ENCODE data around the gene MEMO1.
"Not testable (repeated sequence)": the region's sequence is repeated elsewhere in the genome, so short reads cannot be mapped to it uniquely, and the experiment has no call there.

MEMO1 gene

DNA sequence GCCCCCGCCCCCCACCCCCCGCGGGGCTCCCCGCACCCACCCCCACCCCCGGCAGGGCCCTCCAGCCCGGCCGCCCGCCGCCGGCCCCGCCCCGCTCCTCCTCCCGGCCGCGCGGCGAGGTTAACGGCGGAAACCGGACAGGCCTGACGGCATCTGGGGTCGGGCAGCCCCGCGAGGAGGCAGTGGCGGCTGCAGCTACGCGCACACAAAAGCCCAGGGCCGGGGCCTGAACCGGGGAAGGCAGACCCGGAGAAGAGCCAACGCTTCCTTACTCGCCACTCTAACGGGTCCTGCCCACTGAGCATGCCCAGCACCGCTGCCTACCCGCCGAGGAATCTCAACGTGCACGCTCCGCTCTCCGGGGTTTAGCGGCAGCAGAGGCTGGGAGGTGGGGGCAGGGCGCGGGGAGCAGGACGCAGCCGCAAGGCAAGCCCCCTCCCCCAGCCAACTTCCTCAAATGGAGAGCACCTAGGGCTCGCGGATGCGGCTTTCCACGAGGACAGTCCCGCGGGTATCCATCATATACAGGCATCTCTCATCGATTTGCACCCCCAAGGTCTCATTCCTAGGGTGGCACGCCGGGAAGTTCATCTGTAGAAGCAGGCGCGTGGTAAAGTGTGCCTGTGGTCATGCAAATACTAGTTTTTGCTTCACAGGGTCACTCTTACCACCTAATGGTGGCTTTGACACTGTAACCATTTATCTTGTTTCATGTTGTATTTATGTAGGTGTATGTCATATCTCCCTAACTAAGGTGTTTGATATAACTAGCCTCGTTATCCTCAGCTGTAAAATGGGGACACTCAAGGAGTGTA lies at the start of gene MEMO1:
Gene MEMO1, minus strand, starts transcription at position 339 of the 815 bp plus-strand sequence. CDS start 761 bp downstream, outside the sequence.
- H3K27ac ChIP-seq = peak within 1 kb of the TSS; percentile 95
- TF ChIP-seq, protein P1, sequence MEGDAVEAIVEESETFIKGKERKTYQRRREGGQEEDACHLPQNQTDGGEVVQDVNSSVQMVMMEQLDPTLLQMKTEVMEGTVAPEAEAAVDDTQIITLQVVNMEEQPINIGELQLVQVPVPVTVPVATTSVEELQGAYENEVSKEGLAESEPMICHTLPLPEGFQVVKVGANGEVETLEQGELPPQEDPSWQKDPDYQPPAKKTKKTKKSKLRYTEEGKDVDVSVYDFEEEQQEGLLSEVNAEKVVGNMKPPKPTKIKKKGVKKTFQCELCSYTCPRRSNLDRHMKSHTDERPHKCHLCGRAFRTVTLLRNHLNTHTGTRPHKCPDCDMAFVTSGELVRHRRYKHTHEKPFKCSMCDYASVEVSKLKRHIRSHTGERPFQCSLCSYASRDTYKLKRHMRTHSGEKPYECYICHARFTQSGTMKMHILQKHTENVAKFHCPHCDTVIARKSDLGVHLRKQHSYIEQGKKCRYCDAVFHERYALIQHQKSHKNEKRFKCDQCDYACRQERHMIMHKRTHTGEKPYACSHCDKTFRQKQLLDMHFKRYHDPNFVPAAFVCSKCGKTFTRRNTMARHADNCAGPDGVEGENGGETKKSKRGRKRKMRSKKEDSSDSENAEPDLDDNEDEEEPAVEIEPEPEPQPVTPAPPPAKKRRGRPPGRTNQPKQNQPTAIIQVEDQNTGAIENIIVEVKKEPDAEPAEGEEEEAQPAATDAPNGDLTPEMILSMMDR (IDR thresholded peaks at IDR 0.05) = peak; percentile 15
- no peak for TF ChIP-seq ZFX (IDR thresholded peaks at IDR 0.05; ENCODE audit: borderline replicate concordance)

DNA sequence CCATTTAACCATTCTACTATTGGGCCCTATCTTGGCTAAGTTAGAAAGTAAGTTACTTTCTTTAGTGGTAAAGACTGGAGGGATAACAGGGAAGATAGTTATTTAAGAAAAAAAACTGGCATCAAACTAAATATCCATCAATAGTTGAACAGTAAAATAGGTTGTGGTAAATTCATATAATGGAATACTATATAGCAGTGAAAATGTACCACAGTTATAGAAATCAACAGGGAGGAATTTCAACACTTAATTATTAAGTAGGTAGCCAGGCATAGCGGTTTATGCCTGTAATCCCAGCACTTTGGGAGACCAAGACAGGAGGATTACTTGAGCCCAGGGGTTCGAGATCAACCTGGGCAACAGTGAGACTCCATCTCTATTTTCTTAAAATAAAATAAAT lies 49.5 kb upstream of the MEMO1 start:
- no peak for TF ChIP-seq ZFX (IDR thresholded peaks at IDR 0.05; ENCODE audit: borderline replicate concordance)
- TF ChIP-seq, protein P1 (IDR thresholded peaks at IDR 0.05) = no peak
- H3K27ac ChIP-seq = no peak overlapping the region

DNA sequence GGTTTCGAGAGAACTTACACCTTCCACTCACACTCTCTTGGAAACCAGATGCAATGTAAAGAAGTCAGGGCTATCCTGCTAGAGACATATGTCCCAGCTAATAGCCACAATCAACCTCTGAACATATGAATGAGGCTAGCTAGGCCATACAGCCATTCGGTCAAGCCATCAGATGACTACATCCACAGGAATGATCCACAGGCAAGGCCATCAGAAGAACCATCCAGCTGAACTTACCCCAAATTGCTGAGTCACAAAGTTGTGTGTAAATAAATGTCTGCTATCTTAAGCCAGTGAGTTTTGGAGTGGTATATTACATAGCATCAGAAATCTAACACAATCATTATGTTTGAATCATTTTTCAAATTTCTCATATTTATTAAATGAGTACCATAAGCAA lies 47.3 kb upstream of the MEMO1 start:
- no peak overlapping the region for H3K27ac ChIP-seq

DNA sequence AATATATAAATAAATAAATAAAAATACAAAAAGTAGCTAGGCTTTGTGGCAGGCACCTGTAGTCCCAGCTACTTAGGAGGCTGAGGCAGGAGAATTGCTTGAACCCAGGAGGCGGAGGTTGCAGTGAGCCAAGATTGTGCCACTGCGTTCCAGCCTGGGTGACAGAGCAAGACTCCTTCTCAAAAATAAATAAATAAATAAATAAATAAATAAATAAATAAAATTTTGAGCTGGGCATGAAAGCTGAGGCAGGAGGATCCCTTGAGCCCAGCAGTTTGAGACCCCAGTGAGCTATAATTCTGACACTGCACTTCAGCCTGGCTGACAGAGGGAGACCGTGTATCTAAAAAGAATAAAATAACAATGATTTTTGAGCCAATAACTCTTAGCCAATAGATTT lies 43.8 kb upstream of the MEMO1 start:
- not testable (repeated sequence) for H3K27ac ChIP-seq

More for the DNA sequence above, 47.3 kb upstream of the MEMO1 start:
- no peak for TF ChIP-seq ZFX (IDR thresholded peaks at IDR 0.05; ENCODE audit: borderline replicate concordance)
- TF ChIP-seq, protein P1 (IDR thresholded peaks at IDR 0.05) = no peak

DNA sequence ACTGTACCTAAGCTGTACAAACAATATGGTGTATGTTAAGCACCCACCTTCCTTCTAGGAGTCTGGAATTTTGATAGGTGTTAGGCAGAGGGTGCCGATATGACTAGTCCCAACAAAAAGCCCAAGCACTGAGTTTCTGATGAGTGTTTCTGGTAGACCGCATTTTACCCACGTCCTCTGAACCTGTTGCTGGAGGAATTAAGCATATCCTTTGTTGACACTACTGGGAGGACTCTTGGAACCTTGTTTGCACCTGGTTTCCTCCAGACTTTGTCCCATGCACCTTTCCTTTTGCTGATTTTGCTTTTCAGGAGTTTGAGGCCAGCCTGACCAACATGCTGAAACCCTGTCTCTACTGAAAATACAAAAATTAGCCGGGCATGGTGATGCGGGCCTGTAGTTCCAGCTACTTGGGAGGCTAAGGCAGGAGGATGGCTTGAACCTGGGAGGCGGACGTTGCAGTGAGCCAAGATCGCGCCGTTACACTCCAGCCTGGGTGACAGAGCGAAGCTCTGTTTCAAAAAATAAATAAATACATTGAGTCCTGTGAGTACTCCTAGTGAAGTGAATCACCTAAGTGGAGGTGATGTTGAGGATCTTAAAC lies 41.1 kb upstream of the MEMO1 start:
- H3K27ac ChIP-seq = no peak overlapping the region
- no peak for TF ChIP-seq ZFX (IDR thresholded peaks at IDR 0.05; ENCODE audit: borderline replicate concordance)
- TF ChIP-seq, protein P1 (IDR thresholded peaks at IDR 0.05) = no peak

GRCh38 chr2:32043561-32043960 lies 32.8 kb upstream of the MEMO1 start:
- no peak overlapping the region for H3K27ac ChIP-seq
- TF ChIP-seq, protein P1 (IDR thresholded peaks at IDR 0.05) = no peak
- no peak for TF ChIP-seq ZFX (IDR thresholded peaks at IDR 0.05; ENCODE audit: borderline replicate concordance)

DNA sequence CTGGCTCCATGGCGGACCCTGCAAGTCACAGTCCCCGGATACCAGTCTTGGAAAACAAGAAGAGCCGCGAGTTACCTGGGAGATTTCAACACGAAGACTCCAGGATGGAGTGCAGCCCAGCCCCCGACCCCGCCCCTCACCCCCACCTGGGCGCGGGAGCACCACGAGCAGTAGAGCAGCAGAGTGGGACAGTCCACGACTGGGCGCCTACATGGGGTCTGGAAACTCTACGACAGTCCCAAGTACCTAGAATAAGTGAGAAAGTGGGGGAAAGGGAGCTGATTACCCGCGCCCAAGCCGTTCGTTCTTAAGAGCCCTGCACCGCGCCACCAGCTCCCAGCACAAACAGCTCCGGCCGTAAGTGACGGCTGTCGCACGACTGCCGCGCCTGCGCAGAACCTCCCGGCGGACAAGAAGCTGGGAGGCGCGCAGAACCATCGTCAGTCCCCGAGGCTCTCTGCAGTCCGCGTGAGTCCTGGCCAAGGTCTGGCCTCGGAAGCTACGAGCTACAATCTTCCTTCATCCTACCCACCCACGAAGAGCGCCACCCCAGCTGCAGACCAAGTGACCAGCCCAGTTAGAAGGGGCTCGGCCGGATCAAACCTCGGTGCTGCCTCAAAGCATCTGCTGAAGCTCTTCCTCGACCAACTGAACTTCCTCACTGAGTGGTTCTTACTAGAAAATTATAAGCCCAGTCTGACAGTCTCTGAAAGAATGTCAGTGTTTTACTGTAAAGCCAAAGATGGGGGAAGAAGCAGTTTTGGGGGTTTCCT lies 28.8 kb upstream of the MEMO1 start, which contains the start of gene DPY30:
Gene DPY30, minus strand, starts transcription at position 359 of the 773 bp plus-strand sequence. Its CDS starts 349 bp downstream, at position 10.
- TF ChIP-seq, protein P1 (IDR thresholded peaks at IDR 0.05) = peak; percentile 0; the same call in 1 of the 2 replicates
- TF ChIP-seq ZFX (IDR thresholded peaks at IDR 0.05; ENCODE audit: borderline replicate concordance) = no peak
- peak within 1 kb of the TSS; percentile 81 for H3K27ac ChIP-seq

GRCh38 chr2:32034198-32034887 lies 23.5 kb upstream of the MEMO1 start:
- not testable (repeated sequence) for H3K27ac ChIP-seq

DNA sequence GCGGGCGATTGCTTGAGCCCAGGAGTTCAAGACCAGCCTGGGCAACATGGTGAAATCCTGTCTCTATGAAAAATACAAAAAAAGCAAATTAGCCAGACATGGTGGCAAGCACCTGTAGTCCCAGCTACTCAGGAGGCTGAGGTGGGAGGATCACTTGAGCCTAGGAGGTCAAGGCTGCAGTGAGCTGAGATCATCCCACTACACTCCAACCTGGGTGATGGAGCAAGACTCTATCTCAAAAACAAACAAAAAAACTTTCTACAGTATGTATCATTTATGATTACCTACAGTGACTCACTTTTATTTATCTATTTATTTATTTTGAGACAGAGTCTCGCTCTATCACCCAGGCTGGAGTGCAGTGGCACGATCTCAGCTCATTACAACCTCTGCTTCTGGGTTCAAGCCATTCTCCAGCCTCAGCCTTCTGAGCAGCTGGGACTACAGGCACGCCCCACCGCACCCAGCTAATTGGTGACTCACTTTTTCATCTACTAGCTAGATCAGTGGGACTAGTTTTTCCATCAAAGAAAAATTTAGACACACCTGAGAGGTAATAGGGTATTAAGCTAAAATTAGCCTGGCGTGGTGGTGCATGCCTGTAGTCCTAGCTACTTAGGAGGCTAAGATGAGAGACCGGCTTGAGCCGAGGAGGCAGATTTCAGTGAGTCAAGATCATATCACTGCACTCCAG lies 8.1 kb upstream of the MEMO1 start:
- not testable (repeated sequence) for H3K27ac ChIP-seq

All from 22Rv1 (cell line).